Sigmoid colon (tissue), 7 donors: ENCODE results near the gene SULT1C2. TPM values are rescaled to one million over a fixed set of nuclear protein-coding genes. Genes with fewer than 3 reads are reported as not detected.

ENCODE experiments used
- DNase-seq: peaks from one replicate; pipeline ENCODE4 v3.0.0-alpha.2; 2019
- H3K27ac ChIP-seq, 4 donors: fragments of 200-600 bp; sonication (generic); one replicate each; pipeline ENCODE4 v1.5.1; 2016 to 2019; ENCODE audit warnings: mild to moderate bottlenecking in 1 of 4
- H3K27me3 ChIP-seq, 3 donors: fragments of 200-600 bp; sonication (generic); one replicate each; pipeline ENCODE4 v1.5.1; 2019; ENCODE audit warnings: mild to moderate bottlenecking in 1 of 3
- H3K36me3 ChIP-seq, 4 donors: fragments of 200-600 bp; sonication (generic); one replicate each; pipeline ENCODE4 v1.5.1; 2016 to 2019
- H3K4me1 ChIP-seq, 4 donors: fragments of 200-600 bp; sonication (generic); one replicate each; pipeline ENCODE4 v1.5.1; 2017 to 2019
- H3K4me3 ChIP-seq, 4 donors: fragments of 200-600 bp; sonication (generic); one replicate each; pipeline ENCODE4 v1.5.1; 2017 to 2019; ENCODE audit warnings: mild to moderate bottlenecking in 2 of 4, moderate library complexity in 1 of 4
- H3K9me3 ChIP-seq, 4 donors: fragments of 200-600 bp in 3 of 4; sonication (generic) in 3 of 4; one replicate each; pipeline versions ENCODE4 v1.5.1 to v1.6.1; 2013 to 2019
- EP300 ChIP-seq, 4 donors: sonication (generic); formaldehyde crosslinking; IDR thresholded peaks; one replicate each; pipeline ENCODE4 v1.6.1; 2017; ENCODE audit warnings: antibody characterized with exemption in 4 of 4
- POLR2A ChIP-seq, 2 donors: fragments of 450-650 bp; IDR thresholded peaks; one replicate each; pipeline ENCODE4 v1.6.1; 2016; ENCODE audit warnings: antibody characterized with exemption in 2 of 2, mild to moderate bottlenecking in 2 of 2, moderate library complexity in 2 of 2
- POLR2AphosphoS5 ChIP-seq, 4 donors: sonication (generic); formaldehyde crosslinking; IDR thresholded peaks; one replicate each; pipeline ENCODE4 v1.6.1; 2017; ENCODE audit warnings: antibody characterized with exemption in 4 of 4
- WGBS, 2 donors: extraction: QIAGEN DNeasy Blood & Tissue Kit; methylation state at CpG; one replicate each; pipeline ENCODE4 v1.1.7; 2013; 5-methylcytosine and 5-hydroxymethylcytosine counted together
- intact Hi-C: fragments of 100-400 bp; cut with DNase I; formaldehyde crosslinking; loops from one replicate; pipeline ENCODE4 v1.15.1; 2023
- polyA plus RNA-seq, 3 donors: library from polyadenylated mRNA; stranded (reverse); fragments of 200-250 nt; gene quantifications; one replicate each; pipeline ENCODE4 v1.2.3, GENCODE V29; 2013
- total RNA-seq, 4 donors: library from RNA; depleted of rRNA; stranded (reverse); fragments of >200 nt; gene quantifications; one replicate each; pipeline ENCODE4 v1.1.0, GENCODE V29; 2016
- TF ChIP-seq, protein P1 (sequence below), 4 experiments: fragments of 450-650 bp in 3 of 4; fragments of 200-600 bp in 1 of 4; IDR thresholded peaks; one replicate each; pipeline ENCODE4 v1.5.1; 2016 to 2019; ENCODE audit warnings: antibody characterized with exemption in 4 of 4, mild to moderate bottlenecking in 3 of 4, moderate library complexity in 2 of 4
- donor health status: healthy with polysubstance abuse.
- donor health status: Bipolar disorder and iron deficiency.
- donor health status: healthy.

The SULT1C2 gene
- total and polyA plus RNA-seq, 7 donors: 0.28 to 1.8 (median 0.67) TPM; not detected in 4

DNA sequence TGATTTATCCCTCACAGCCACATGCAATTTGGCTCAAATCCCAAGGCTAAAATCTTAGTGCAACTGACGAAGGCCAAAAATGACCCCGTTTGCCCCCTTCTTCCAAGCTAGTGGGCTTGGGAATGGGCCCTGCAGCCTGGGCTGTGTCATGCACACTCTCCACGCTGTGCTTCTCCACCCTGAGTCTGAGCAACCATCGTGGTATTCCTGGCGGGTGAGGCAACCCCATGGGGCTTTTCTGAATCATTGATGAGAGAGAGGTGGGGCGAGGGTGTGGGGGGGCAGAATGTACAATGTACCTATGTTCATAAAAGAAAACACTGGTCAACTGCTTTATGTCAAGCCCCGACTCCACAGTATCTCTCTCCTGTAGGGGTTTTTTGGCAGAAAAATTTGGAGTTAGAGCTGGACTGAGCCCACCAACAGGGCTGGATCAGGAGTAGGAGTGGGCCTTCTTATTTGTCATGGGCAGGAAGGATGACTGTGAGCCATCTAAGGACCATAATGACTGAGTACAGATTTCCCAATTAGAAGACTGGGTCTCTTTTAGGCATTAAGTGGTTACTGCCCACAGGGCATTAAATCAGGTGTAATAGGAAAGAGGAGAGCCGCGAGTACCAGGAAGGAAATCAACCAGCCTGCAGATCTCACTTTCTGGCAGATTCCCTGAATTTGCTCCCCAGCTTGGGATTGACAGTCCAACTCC is 8.9 kb downstream of the SULT1C2 start:
- Histone ChIP-seq H3K36me3 (no peaks in the 10 kb centered on the region), H3K4me3 (no peak overlapping the region), H3K4me1 (no peaks in the 10 kb centered on the region), H3K27me3 (no peaks in the 10 kb centered on the region), H3K9me3 (no peaks in the 10 kb centered on the region), H3K27ac (no peak overlapping the region)
- no peak for DNase-seq
- 87 to 92% methylated on average over 9 of the region's 9 CpGs for WGBS, 2 donors
- no peak for TF ChIP-seq POLR2AphosphoS5 (IDR thresholded peaks at IDR 0.05)
- TF ChIP-seq POLR2A (IDR thresholded peaks at IDR 0.05): no peak
- no peak for TF ChIP-seq EP300 (IDR thresholded peaks at IDR 0.05)
- TF ChIP-seq, protein P1, sequence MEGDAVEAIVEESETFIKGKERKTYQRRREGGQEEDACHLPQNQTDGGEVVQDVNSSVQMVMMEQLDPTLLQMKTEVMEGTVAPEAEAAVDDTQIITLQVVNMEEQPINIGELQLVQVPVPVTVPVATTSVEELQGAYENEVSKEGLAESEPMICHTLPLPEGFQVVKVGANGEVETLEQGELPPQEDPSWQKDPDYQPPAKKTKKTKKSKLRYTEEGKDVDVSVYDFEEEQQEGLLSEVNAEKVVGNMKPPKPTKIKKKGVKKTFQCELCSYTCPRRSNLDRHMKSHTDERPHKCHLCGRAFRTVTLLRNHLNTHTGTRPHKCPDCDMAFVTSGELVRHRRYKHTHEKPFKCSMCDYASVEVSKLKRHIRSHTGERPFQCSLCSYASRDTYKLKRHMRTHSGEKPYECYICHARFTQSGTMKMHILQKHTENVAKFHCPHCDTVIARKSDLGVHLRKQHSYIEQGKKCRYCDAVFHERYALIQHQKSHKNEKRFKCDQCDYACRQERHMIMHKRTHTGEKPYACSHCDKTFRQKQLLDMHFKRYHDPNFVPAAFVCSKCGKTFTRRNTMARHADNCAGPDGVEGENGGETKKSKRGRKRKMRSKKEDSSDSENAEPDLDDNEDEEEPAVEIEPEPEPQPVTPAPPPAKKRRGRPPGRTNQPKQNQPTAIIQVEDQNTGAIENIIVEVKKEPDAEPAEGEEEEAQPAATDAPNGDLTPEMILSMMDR (IDR thresholded peaks at IDR 0.05): no peak
- intact Hi-C loops: no loop called here

DNA sequence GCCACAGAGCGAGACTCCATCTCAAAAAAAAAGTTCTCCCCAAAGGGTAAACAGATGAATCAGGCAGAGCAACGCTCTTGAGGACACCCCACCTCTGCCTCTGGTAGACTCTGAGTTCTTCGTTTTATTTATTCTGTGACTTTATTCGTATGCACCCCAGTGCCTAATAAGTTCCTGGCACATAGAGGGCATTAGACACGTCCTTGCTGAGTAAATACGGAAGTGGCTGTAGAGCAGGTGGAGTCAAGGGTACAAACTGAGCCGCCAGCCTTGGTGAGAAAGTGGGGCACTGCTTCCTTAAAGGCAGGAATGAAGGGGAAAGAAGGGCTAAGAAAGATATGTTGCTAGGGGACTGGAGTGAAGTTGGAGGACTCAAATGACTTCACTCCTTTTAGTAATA is 12.9 kb downstream of the SULT1C2 start:
- Histone ChIP-seq H3K36me3 (no peaks in the 10 kb centered on the region), H3K27me3 (no peaks in the 10 kb centered on the region), H3K27ac (no peak overlapping the region), H3K4me1 (no peaks in the 10 kb centered on the region), H3K4me3 (no peak overlapping the region), H3K9me3 (no peaks in the 10 kb centered on the region)
- intact Hi-C loops: no loop called here
- TF ChIP-seq EP300 (IDR thresholded peaks at IDR 0.05) (no peak), POLR2AphosphoS5 (IDR thresholded peaks at IDR 0.05) (no peak), POLR2A (IDR thresholded peaks at IDR 0.05) (no peak)
- TF ChIP-seq, protein P1 (IDR thresholded peaks at IDR 0.05): no peak
- DNase-seq: no peak
- WGBS, 2 donors: 75 to 87% methylated on average over 7 of the region's 7 CpGs

DNA sequence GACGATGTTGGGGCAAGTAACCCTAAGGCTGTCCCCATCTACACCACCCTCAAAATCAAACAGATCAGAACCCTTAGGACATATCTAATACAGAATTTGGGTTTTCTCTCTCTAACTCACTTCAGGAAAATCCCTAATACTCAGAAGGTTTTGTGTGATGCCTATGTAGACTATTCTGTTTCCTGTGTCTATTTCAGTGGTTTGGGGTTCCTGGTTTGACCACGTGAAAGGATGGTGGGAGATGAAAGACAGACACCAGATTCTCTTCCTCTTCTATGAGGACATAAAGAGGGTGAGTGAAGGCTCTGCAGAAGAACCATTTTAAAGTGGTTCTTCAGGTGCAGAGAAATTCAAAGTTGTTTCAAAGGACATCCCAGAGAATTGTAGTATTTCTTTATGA is 16.3 kb downstream of the SULT1C2 start:
- no peak for TF ChIP-seq POLR2AphosphoS5 (IDR thresholded peaks at IDR 0.05)
- TF ChIP-seq POLR2A (IDR thresholded peaks at IDR 0.05): no peak
- TF ChIP-seq, protein P1 (IDR thresholded peaks at IDR 0.05): no peak
- no peak for TF ChIP-seq EP300 (IDR thresholded peaks at IDR 0.05)
- H3K36me3 ChIP-seq: no peaks in the 10 kb centered on the region
- no peaks in the 10 kb centered on the region for H3K4me1 ChIP-seq
- no peaks in the 10 kb centered on the region for H3K27me3 ChIP-seq
- DNase-seq: no peak
- WGBS, 2 donors: 71 to 90% methylated on average over 2 of the region's 2 CpGs
- no peak overlapping the region for H3K27ac ChIP-seq
- H3K9me3 ChIP-seq: no peaks in the 10 kb centered on the region
- H3K4me3 ChIP-seq: no peak overlapping the region
- intact Hi-C loops: no loop called here

DNA sequence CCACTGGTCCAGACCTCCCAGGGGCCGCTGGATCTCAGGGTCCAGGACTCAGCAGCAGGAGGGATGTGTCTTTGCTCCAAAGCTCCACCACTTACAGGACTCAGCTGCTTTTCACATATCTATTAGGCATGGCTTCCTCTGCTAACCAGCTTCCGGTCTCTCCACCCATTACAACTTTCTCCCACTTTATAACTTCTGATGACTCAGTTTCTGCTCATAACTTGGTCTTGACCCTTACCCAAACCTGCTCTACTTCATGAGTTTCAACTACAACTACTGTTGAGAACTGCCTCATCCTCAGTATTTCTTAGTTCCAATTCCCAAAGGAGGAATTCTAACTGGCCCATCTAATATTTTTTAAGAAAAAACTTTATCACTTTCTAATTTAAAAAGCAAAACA is 17.2 kb downstream of the SULT1C2 start:
- Histone ChIP-seq H3K27ac (no peak overlapping the region), H3K36me3 (no peaks in the 10 kb centered on the region), H3K27me3 (no peaks in the 10 kb centered on the region), H3K4me1 (no peaks in the 10 kb centered on the region), H3K4me3 (no peak overlapping the region), H3K9me3 (no peaks in the 10 kb centered on the region)
- TF ChIP-seq EP300 (IDR thresholded peaks at IDR 0.05) (no peak), POLR2AphosphoS5 (IDR thresholded peaks at IDR 0.05) (no peak), POLR2A (IDR thresholded peaks at IDR 0.05) (no peak)
- TF ChIP-seq, protein P1 (IDR thresholded peaks at IDR 0.05): no peak
- intact Hi-C loops: no loop called here
- WGBS, 2 donors: 93 to 96% methylated on average over 2 of the region's 2 CpGs
- DNase-seq: no peak

DNA sequence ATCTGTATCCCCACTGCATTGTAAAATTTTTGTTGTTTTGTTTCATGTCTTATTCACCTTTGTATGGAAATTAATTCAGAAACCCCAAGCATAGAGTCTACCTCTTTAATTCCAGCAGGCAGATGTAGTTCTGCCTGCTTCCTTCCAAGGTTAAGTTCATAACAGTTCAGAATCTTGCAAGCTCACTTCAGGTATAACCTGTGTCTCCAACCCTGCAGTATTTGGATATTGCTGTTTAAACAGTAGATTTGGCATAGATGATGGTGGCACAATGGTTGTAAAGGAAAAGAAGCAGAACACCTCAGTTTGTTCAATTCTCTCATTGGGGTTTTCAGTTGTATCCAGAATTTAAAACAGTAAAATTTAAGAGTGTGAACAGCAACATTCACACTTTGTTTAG is 21.2 kb downstream of the SULT1C2 start:
- intact Hi-C loops: no loop called here
- no peak for DNase-seq
- H3K27ac ChIP-seq: no peak overlapping the region
- H3K27me3 ChIP-seq: no peaks in the 10 kb centered on the region
- no peaks in the 10 kb centered on the region for H3K36me3 ChIP-seq
- no peaks in the 10 kb centered on the region for H3K4me1 ChIP-seq
- TF ChIP-seq POLR2AphosphoS5 (IDR thresholded peaks at IDR 0.05) (no peak), EP300 (IDR thresholded peaks at IDR 0.05) (no peak), POLR2A (IDR thresholded peaks at IDR 0.05) (no peak)
- TF ChIP-seq, protein P1 (IDR thresholded peaks at IDR 0.05): no peak
- no peak overlapping the region for H3K4me3 ChIP-seq
- H3K9me3 ChIP-seq: peaks cover 0 to 4% (median 0%) of the 10 kb centered on the region in 4 donors
